Trophoblast cell (in vitro differentiated cells and primary cell): ENCODE measurements around the gene TSPYL6.

Source experiments
- DNase-seq, 2 donors: peaks; one replicate each; pipeline ENCODE4 v3.0.0-alpha.2; 2016
- H2AFZ ChIP-seq: 2 replicates; pipeline ENCODE4 v1.6.1; 2013; ENCODE audit warnings: low read length, moderate library complexity, mild to moderate bottlenecking; ENCODE audit not compliant: insufficient read depth, poor library complexity
- H2AK5ac ChIP-seq: 2 replicates; pipeline ENCODE4 v1.6.1; 2013; ENCODE audit warnings: mild to moderate bottlenecking, low read length
- H2BK120ac ChIP-seq: 2 replicates; pipeline ENCODE4 v1.6.1; 2013; ENCODE audit warnings: low read length, mild to moderate bottlenecking, moderate library complexity; ENCODE audit not compliant: insufficient read depth, poor library complexity
- H2BK12ac ChIP-seq: 2 replicates; pipeline ENCODE4 v1.6.1; 2013; ENCODE audit warnings: mild to moderate bottlenecking, low read length, moderate library complexity
- H2BK5ac ChIP-seq: 2 replicates; pipeline ENCODE4 v1.6.1; 2013; ENCODE audit warnings: low read length, low read depth, moderate library complexity, mild to moderate bottlenecking; ENCODE audit not compliant: poor library complexity
- H3K14ac ChIP-seq: 2 replicates; pipeline ENCODE4 v1.6.1; 2013; ENCODE audit warnings: mild to moderate bottlenecking, low read length
- H3K18ac ChIP-seq: 2 replicates; pipeline ENCODE4 v1.6.1; 2013; ENCODE audit warnings: mild to moderate bottlenecking, low read length
- H3K23ac ChIP-seq: 2 replicates; pipeline ENCODE4 v1.6.1; 2013; ENCODE audit warnings: low read length
- H3K27ac ChIP-seq: 2 replicates; pipeline ENCODE4 v1.5.1; 2013; ENCODE audit warnings: low read depth, mild to moderate bottlenecking, inconsistent platforms, low read length, moderate library complexity
- H3K27me3 ChIP-seq: 2 replicates; pipeline ENCODE4 v1.6.1; 2013; ENCODE audit warnings: inconsistent platforms, mild to moderate bottlenecking, low read length, moderate library complexity; ENCODE audit not compliant: insufficient read depth
- H3K36me3 ChIP-seq, 2 experiments: 1 replicate in 1 of 2; 2 replicates in 1 of 2; pipeline ENCODE4 v1.6.1; 2013; ENCODE audit warnings: low read length in 2 of 2, mild to moderate bottlenecking in 2 of 2, moderate library complexity in 1 of 2; ENCODE audit not compliant: insufficient read depth in 2 of 2, control insufficient read depth in 1 of 2
- H3K4ac ChIP-seq: 2 replicates; pipeline ENCODE4 v1.6.1; 2013; ENCODE audit warnings: low read depth, mild to moderate bottlenecking, low read length, moderate library complexity
- H3K4me1 ChIP-seq, 2 experiments: 1 replicate in 1 of 2; 2 replicates in 1 of 2; pipeline ENCODE4 v1.6.1; 2013; ENCODE audit warnings: low read length in 2 of 2, mild to moderate bottlenecking in 2 of 2, moderate library complexity in 1 of 2; ENCODE audit not compliant: insufficient read depth in 2 of 2, control insufficient read depth in 1 of 2
- H3K4me2 ChIP-seq: 2 replicates; pipeline ENCODE4 v1.6.1; 2013; ENCODE audit warnings: inconsistent platforms, mild to moderate bottlenecking, low read length, moderate library complexity
- H3K4me3 ChIP-seq: 2 replicates; pipeline ENCODE4 v1.5.1; 2013; ENCODE audit warnings: mild to moderate bottlenecking, low read depth, low read length, inconsistent platforms
- H3K79me1 ChIP-seq: one replicate; pipeline ENCODE4 v1.6.1; 2013; ENCODE audit warnings: low read length
- H3K79me2 ChIP-seq: 2 replicates; pipeline ENCODE4 v1.6.1; 2013; ENCODE audit warnings: low read length, mild to moderate bottlenecking; ENCODE audit not compliant: control insufficient read depth, insufficient read depth, poor library complexity
- H3K9ac ChIP-seq: 2 replicates; pipeline ENCODE4 v1.6.1; 2013; ENCODE audit warnings: mild to moderate bottlenecking, low read length
- H3K9me3 ChIP-seq: 2 replicates; pipeline ENCODE4 v1.6.1; 2013; ENCODE audit warnings: low read depth, mild to moderate bottlenecking, control low read depth, inconsistent platforms, low read length; ENCODE audit not compliant: insufficient read depth
- H4K12ac ChIP-seq: 2 replicates; pipeline ENCODE4 v1.6.1; 2013; ENCODE audit warnings: low read depth, mild to moderate bottlenecking, low read length, moderate library complexity
- H4K8ac ChIP-seq: 2 replicates; pipeline ENCODE4 v1.6.1; 2013; ENCODE audit warnings: low read depth, mild to moderate bottlenecking, low read length, moderate library complexity
- H4K91ac ChIP-seq: one replicate; pipeline ENCODE4 v1.6.1; 2013; ENCODE audit warnings: low read depth, mild to moderate bottlenecking, low read length, moderate library complexity
- WGBS: extraction: QIAGEN DNeasy Blood & Tissue Kit; methylation state at CpG from one replicate; pipeline ENCODE4 v1.1.7; 2013; ENCODE audit warnings: missing lambda C conversion rate; ENCODE audit not compliant: insufficient read length, insufficient coverage; ENCODE audit errors: extremely low coverage; 5-methylcytosine and 5-hydroxymethylcytosine counted together

Gene TSPYL6

DNA sequence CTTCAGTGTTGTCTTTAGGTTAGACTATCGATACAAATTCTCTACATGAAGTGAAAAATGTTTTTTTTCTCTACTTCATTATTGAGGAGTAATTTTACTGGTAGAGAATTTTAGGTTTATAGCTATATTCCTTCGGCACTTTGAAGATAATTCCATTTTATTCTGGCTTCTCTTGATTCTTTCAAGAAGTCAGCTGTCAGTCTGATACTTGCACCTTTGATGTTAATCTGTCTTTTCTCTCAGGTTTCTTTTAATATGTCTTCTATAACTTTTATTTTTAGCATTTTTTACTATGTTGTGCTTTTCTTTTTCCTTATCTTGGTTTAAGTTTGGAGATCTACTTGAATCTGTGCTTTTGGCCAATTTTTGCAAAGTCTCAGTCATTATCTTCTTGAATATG lies 18.6 kb downstream of the TSPYL6 start:
- no peak overlapping the region for H2BK5ac ChIP-seq
- no peaks in the 10 kb centered on the region for H3K36me3 ChIP-seq
- no peaks in the 10 kb centered on the region for H3K27me3 ChIP-seq
- H3K9ac ChIP-seq, result no peak overlapping the region
- no peaks in the 10 kb centered on the region for H3K9me3 ChIP-seq
- H3K79me1 ChIP-seq, result no peaks in the 10 kb centered on the region
- no peak overlapping the region for H2BK12ac ChIP-seq
- no peak overlapping the region for H3K4ac ChIP-seq
- H2BK120ac ChIP-seq, result no peak overlapping the region
- H3K18ac ChIP-seq, result no peak overlapping the region
- H3K14ac ChIP-seq, result no peak overlapping the region
- no peak overlapping the region for H4K91ac ChIP-seq
- no peak overlapping the region for H3K23ac ChIP-seq
- H2AFZ ChIP-seq, result no peak overlapping the region
- H3K4me3 ChIP-seq, result no peak overlapping the region
- no peak overlapping the region for H2AK5ac ChIP-seq
- H4K12ac ChIP-seq, result no peak overlapping the region
- H4K8ac ChIP-seq, result no peak overlapping the region
- no CpG with 5 or more reads among the region's 2 CpGs for WGBS
- H3K79me2 ChIP-seq, result no peaks in the 10 kb centered on the region
- no peaks in the 10 kb centered on the region for H3K4me1 ChIP-seq
- DNase-seq, result no peak
- no peak overlapping the region for H3K27ac ChIP-seq
- no peak overlapping the region for H3K4me2 ChIP-seq

- no CpG with 5 or more reads among the region's 4 CpGs for WGBS
- Histone ChIP-seq H3K79me2 (no peaks in the 10 kb centered on the region), H2BK12ac (no peak overlapping the region), H3K4ac (no peak overlapping the region), H3K18ac (no peak overlapping the region), H3K4me1 (peaks cover 0 to 2% of the 10 kb centered on the region in 2 experiments), H2AFZ (no peak overlapping the region), H3K9ac (no peak overlapping the region), H4K12ac (no peak overlapping the region), H3K36me3 (no peaks in the 10 kb centered on the region), H3K4me2 (no peak overlapping the region), H2AK5ac (no peak overlapping the region), H3K4me3 (no peak overlapping the region), H2BK120ac (no peak overlapping the region), H4K8ac (no peak overlapping the region), H3K9me3 (no peaks in the 10 kb centered on the region), H4K91ac (no peak overlapping the region), H3K27ac (no peak overlapping the region), H3K27me3 (no peaks in the 10 kb centered on the region), H2BK5ac (no peak overlapping the region), H3K23ac (no peak overlapping the region), H3K14ac (no peak overlapping the region), H3K79me1 (no peaks in the 10 kb centered on the region)
- DNase-seq, result no peak
These were observed 22.0 kb downstream of the TSPYL6 start for GRCh38 chr2:54233832-54234649.

GRCh38 chr2:54228945-54229344 lies 27.1 kb downstream of the TSPYL6 start:
- Histone ChIP-seq H3K9ac (no peak overlapping the region), H3K27ac (no peak overlapping the region), H3K4ac (no peak overlapping the region), H4K8ac (no peak overlapping the region), H3K27me3 (no peaks in the 10 kb centered on the region), H3K18ac (no peak overlapping the region), H3K79me1 (peaks cover 3% of the 10 kb centered on the region), H3K14ac (no peak overlapping the region), H2BK5ac (no peak overlapping the region), H2AFZ (no peak overlapping the region), H2BK120ac (no peak overlapping the region), H2BK12ac (no peak overlapping the region), H3K4me1 (peaks cover 0 to 4% of the 10 kb centered on the region in 2 experiments), H3K23ac (no peak overlapping the region), H3K4me3 (no peak overlapping the region), H3K79me2 (no peaks in the 10 kb centered on the region), H4K91ac (no peak overlapping the region), H3K4me2 (no peak overlapping the region), H3K9me3 (peaks cover 2% of the 10 kb centered on the region), H3K36me3 (no peaks in the 10 kb centered on the region), H2AK5ac (no peak overlapping the region), H4K12ac (no peak overlapping the region)
- WGBS, result no CpG with 5 or more reads among the region's 2 CpGs
- no peak for DNase-seq

- Histone ChIP-seq H4K12ac (no peak overlapping the region), H3K27me3 (no peaks in the 10 kb centered on the region), H3K23ac (no peak overlapping the region), H3K79me2 (no peaks in the 10 kb centered on the region), H4K8ac (no peak overlapping the region), H2BK12ac (no peak overlapping the region), H3K4me1 (peaks cover 0 to 4% of the 10 kb centered on the region in 2 experiments), H3K4me2 (no peak overlapping the region), H4K91ac (no peak overlapping the region), H2AK5ac (no peak overlapping the region), H3K4me3 (no peak overlapping the region), H3K9me3 (peaks cover 2% of the 10 kb centered on the region), H3K36me3 (no peaks in the 10 kb centered on the region), H3K4ac (no peak overlapping the region), H2BK120ac (no peak overlapping the region), H3K18ac (no peak overlapping the region), H2BK5ac (no peak overlapping the region), H3K9ac (no peak overlapping the region), H3K79me1 (peaks cover 3% of the 10 kb centered on the region), H3K27ac (no peak overlapping the region), H3K14ac (no peak overlapping the region), H2AFZ (no peak overlapping the region)
- DNase-seq, result no peak
These were observed 28.2 kb downstream of the TSPYL6 start for GRCh38 chr2:54227798-54228197.
